Measurements from ENCODE around the gene ANKRD40. TPM values are rescaled to one million over a fixed set of nuclear protein-coding genes. Genes with fewer than 3 reads are reported as not detected.

Gene ANKRD40
- total and polyA plus RNA-seq, 4 donors: 6.2 to 15.1 (median 9.7) TPM

DNA sequence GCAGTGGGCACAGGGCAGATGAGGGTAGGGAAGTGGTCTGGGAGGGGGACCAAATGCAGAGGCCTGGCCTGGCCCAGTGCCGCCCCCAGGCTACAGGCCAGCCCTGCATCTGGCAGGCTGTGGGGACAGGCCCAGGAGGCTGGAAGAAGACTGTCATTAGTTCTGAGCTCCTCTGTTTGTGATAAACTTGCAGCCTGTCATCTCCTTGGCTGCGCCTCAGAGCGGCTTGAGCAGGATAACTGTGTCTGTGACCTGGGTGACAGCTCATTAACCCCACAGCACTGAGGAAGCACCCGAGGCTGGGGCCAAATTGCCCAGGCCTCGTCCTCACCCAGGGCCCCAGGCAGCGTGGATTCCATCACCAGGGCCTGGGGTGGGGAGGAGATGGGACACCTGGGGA lies 49.1 kb downstream of the ANKRD40 start:
- Histone ChIP-seq H3K9me3 (ENCODE audit: control insufficient read depth in 4 of 4, low read length in 3 of 4) (no peaks in the 10 kb centered on the region), H3K4me1 (ENCODE audit: control insufficient read depth in 4 of 4, insufficient read depth in 4 of 4, low read length in 3 of 4) (peaks cover 28 to 58% (median 43%) of the 10 kb centered on the region in 4 donors), H3K27me3 (ENCODE audit: control insufficient read depth in 4 of 4, insufficient read depth in 4 of 4, low read length in 3 of 4) (no peaks in the 10 kb centered on the region), H3K36me3 (ENCODE audit: control insufficient read depth in 4 of 4, insufficient read depth in 3 of 4, low read depth in 1 of 4, low read length in 3 of 4) (peaks cover 0 to 6% (median under 1%) of the 10 kb centered on the region in 4 donors), H3K27ac (ENCODE audit: low read depth in 1 of 2, low read length in 2 of 2) (peak overlapping the region in 1 of 2 donors; percentile 11), H3K9ac (ENCODE audit: low read depth in 1 of 2, low read length in 2 of 2) (no peak overlapping the region), H3K4me3 (ENCODE audit: low read depth in 1 of 3, low read length in 3 of 3) (no peak overlapping the region)
- no peak for DNase-seq (ENCODE audit: low spot score)
- WGBS: 82% methylated on average over 6 of the region's 6 CpGs
- no peak for TF ChIP-seq SP1 (IDR thresholded peaks at IDR 0.05)
- TF ChIP-seq NR2F2 (IDR thresholded peaks at IDR 0.05): peak; percentile 9
- no peak for TF ChIP-seq FOXA2 (IDR thresholded peaks at IDR 0.05)
- TF ChIP-seq TAF1 (conservative IDR thresholded peaks at IDR 0.05): no peak
- TF ChIP-seq HNF4A (conservative IDR thresholded peaks at IDR 0.05): no peak

DNA sequence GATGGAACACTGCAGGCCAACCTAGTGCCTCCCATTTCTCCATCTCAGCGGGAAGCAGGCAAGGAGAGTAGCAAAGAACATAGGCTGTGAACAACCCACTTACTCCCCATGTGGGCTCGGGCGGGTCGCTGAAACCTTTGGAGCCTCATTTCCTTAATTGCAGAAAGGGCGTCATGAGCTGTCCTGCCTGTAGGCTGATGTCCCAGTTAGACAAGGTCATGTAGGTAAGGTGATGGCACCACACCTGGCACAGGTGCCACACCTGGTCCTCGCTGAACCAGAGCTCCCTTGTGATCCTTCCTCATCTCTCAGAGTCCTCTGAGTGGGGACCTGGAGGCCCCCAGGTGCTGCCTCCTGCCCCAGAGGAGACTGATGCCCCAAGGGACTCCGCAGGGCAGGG lies 50.1 kb downstream of the ANKRD40 start:
- TF ChIP-seq, protein P1, sequence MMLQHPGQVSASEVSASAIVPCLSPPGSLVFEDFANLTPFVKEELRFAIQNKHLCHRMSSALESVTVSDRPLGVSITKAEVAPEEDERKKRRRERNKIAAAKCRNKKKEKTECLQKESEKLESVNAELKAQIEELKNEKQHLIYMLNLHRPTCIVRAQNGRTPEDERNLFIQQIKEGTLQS (IDR thresholded peaks at IDR 0.05): no peak
- TF ChIP-seq YY1 (IDR thresholded peaks at IDR 0.05) (no peak), RXRA (IDR thresholded peaks at IDR 0.05) (no peak), EGR1 (IDR thresholded peaks at IDR 0.05; ENCODE audit: low read depth in 2 of 2) (no peak), FOXA2 (IDR thresholded peaks at IDR 0.05) (no peak), RAD21 (IDR thresholded peaks at IDR 0.05) (no peak), NR2F2 (IDR thresholded peaks at IDR 0.05) (no peak), TAF1 (conservative IDR thresholded peaks at IDR 0.05) (no peak), HNF4A (conservative IDR thresholded peaks at IDR 0.05) (no peak), JUND (IDR thresholded peaks at IDR 0.05) (no peak), GABPA (IDR thresholded peaks at IDR 0.05 in 1 of 2, conservative IDR thresholded peaks at IDR 0.05 in 1 of 2) (no peak), SP1 (IDR thresholded peaks at IDR 0.05) (no peak), FOXA1 (IDR thresholded peaks at IDR 0.05) (no peak), HNF4G (IDR thresholded peaks at IDR 0.05) (no peak)
- TF ChIP-seq, protein P2, sequence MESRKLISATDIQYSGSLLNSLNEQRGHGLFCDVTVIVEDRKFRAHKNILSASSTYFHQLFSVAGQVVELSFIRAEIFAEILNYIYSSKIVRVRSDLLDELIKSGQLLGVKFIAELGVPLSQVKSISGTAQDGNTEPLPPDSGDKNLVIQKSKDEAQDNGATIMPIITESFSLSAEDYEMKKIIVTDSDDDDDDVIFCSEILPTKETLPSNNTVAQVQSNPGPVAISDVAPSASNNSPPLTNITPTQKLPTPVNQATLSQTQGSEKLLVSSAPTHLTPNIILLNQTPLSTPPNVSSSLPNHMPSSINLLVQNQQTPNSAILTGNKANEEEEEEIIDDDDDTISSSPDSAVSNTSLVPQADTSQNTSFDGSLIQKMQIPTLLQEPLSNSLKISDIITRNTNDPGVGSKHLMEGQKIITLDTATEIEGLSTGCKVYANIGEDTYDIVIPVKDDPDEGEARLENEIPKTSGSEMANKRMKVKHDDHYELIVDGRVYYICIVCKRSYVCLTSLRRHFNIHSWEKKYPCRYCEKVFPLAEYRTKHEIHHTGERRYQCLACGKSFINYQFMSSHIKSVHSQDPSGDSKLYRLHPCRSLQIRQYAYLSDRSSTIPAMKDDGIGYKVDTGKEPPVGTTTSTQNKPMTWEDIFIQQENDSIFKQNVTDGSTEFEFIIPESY (IDR thresholded peaks at IDR 0.05): no peak
- TF ChIP-seq, protein P3, sequence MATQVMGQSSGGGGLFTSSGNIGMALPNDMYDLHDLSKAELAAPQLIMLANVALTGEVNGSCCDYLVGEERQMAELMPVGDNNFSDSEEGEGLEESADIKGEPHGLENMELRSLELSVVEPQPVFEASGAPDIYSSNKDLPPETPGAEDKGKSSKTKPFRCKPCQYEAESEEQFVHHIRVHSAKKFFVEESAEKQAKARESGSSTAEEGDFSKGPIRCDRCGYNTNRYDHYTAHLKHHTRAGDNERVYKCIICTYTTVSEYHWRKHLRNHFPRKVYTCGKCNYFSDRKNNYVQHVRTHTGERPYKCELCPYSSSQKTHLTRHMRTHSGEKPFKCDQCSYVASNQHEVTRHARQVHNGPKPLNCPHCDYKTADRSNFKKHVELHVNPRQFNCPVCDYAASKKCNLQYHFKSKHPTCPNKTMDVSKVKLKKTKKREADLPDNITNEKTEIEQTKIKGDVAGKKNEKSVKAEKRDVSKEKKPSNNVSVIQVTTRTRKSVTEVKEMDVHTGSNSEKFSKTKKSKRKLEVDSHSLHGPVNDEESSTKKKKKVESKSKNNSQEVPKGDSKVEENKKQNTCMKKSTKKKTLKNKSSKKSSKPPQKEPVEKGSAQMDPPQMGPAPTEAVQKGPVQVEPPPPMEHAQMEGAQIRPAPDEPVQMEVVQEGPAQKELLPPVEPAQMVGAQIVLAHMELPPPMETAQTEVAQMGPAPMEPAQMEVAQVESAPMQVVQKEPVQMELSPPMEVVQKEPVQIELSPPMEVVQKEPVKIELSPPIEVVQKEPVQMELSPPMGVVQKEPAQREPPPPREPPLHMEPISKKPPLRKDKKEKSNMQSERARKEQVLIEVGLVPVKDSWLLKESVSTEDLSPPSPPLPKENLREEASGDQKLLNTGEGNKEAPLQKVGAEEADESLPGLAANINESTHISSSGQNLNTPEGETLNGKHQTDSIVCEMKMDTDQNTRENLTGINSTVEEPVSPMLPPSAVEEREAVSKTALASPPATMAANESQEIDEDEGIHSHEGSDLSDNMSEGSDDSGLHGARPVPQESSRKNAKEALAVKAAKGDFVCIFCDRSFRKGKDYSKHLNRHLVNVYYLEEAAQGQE (IDR thresholded peaks at IDR 0.05): no peak
- TF ChIP-seq, protein P4, sequence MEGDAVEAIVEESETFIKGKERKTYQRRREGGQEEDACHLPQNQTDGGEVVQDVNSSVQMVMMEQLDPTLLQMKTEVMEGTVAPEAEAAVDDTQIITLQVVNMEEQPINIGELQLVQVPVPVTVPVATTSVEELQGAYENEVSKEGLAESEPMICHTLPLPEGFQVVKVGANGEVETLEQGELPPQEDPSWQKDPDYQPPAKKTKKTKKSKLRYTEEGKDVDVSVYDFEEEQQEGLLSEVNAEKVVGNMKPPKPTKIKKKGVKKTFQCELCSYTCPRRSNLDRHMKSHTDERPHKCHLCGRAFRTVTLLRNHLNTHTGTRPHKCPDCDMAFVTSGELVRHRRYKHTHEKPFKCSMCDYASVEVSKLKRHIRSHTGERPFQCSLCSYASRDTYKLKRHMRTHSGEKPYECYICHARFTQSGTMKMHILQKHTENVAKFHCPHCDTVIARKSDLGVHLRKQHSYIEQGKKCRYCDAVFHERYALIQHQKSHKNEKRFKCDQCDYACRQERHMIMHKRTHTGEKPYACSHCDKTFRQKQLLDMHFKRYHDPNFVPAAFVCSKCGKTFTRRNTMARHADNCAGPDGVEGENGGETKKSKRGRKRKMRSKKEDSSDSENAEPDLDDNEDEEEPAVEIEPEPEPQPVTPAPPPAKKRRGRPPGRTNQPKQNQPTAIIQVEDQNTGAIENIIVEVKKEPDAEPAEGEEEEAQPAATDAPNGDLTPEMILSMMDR (IDR thresholded peaks at IDR 0.05; ENCODE audit: low read depth, low read length, missing input control): no peak
- TF ChIP-seq, protein P5, sequence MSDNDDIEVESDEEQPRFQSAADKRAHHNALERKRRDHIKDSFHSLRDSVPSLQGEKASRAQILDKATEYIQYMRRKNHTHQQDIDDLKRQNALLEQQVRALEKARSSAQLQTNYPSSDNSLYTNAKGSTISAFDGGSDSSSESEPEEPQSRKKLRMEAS (IDR thresholded peaks at IDR 0.05): no peak
- Histone ChIP-seq H3K4me3 (ENCODE audit: low read depth in 1 of 3, low read length in 3 of 3) (no peak overlapping the region), H3K9me3 (ENCODE audit: control insufficient read depth in 4 of 4, low read length in 3 of 4) (no peaks in the 10 kb centered on the region), H3K27me3 (ENCODE audit: control insufficient read depth in 4 of 4, insufficient read depth in 4 of 4, low read length in 3 of 4) (no peaks in the 10 kb centered on the region), H3K36me3 (ENCODE audit: control insufficient read depth in 4 of 4, insufficient read depth in 3 of 4, low read depth in 1 of 4, low read length in 3 of 4) (peaks cover 0 to 6% (median under 1%) of the 10 kb centered on the region in 4 donors), H3K9ac (ENCODE audit: low read depth in 1 of 2, low read length in 2 of 2) (no peak overlapping the region), H3K4me1 (ENCODE audit: control insufficient read depth in 4 of 4, insufficient read depth in 4 of 4, low read length in 3 of 4) (peaks cover 20 to 48% (median 34%) of the 10 kb centered on the region in 4 donors), H3K27ac (ENCODE audit: low read depth in 1 of 2, low read length in 2 of 2) (no peak overlapping the region)
- WGBS: 86% methylated on average over 7 of the region's 7 CpGs
- DNase-seq (ENCODE audit: low spot score): no peak

All from liver (tissue), 9 donors.